GM19351 (cell line): ENCODE results near the gene GBP4.
A peak's percentile ranks its signal among the peaks of the same experiment; 100 is the strongest.

Experiments used
- ATAC-seq: cut with Tn5 transposase; IDR thresholded peaks from one replicate; pipeline ENCODE4 v1.9.1; 2021; ENCODE audit warnings: mild to moderate bottlenecking, moderate library complexity; ENCODE audit not compliant: unreplicated experiment

GBP4 gene

GRCh38 chr1:89172468-89173143 lies 26.1 kb downstream of the GBP4 start:
- no peak for ATAC-seq

GRCh38 chr1:89171067-89171438 lies 27.7 kb downstream of the GBP4 start:
- ATAC-seq, result peak; percentile 73

GRCh38 chr1:89170170-89171066 lies 28.3 kb downstream of the GBP4 start:
- peak; percentile 60 for ATAC-seq

- no peak for ATAC-seq
Measured at GRCh38 chr1:89169166-89169565, 29.6 kb downstream of the GBP4 start.

GRCh38 chr1:89167590-89168230 lies 31.0 kb downstream of the GBP4 start:
- ATAC-seq, result no peak

- no peak for ATAC-seq
Measured at GRCh38 chr1:89166705-89167104, 32.0 kb downstream of the GBP4 start.

GRCh38 chr1:89165811-89166210 lies 32.9 kb downstream of the GBP4 start:
- ATAC-seq, result no peak

GRCh38 chr1:89151047-89151446 lies 47.7 kb downstream of the GBP4 start:
- ATAC-seq, result no peak

- no peak for ATAC-seq
Measured at GRCh38 chr1:89149976-89150375, 48.8 kb downstream of the GBP4 start.

GRCh38 chr1:89149229-89149628 lies 49.5 kb downstream of the GBP4 start:
- ATAC-seq, result no peak

GRCh38 chr1:89147678-89148658 lies 50.8 kb downstream of the GBP4 start:
- ATAC-seq, result no peak

- no peak for ATAC-seq
Measured at GRCh38 chr1:89146721-89147120, 52.0 kb downstream of the GBP4 start.

GRCh38 chr1:89143484-89143883 lies 55.3 kb downstream of the GBP4 start:
- no peak for ATAC-seq

- ATAC-seq, result no peak
Measured at GRCh38 chr1:89142160-89142559, 56.6 kb downstream of the GBP4 start.

- ATAC-seq, result no peak
Measured at GRCh38 chr1:89133747-89134146, 65.0 kb downstream of the GBP4 start.
